Endodermal cell (in vitro differentiated cells): ENCODE data around the gene PGLYRP1. TPM values are rescaled to one million over a fixed set of nuclear protein-coding genes. Genes with fewer than 3 reads are reported as not detected.

ENCODE experiments used
- DNase-seq: peaks from one replicate; pipeline ENCODE4 v3.0.0-alpha.2; 2017
- H3K27ac ChIP-seq: 2 replicates; pipeline ENCODE4 v1.5.1; 2013; ENCODE audit warnings: mild to moderate bottlenecking, low read depth, low read length, moderate library complexity
- H3K27me3 ChIP-seq: 2 replicates; pipeline ENCODE4 v1.6.1; 2013; ENCODE audit warnings: mild to moderate bottlenecking, low read length, moderate library complexity; ENCODE audit not compliant: insufficient read depth, control insufficient read depth, poor library complexity, severe bottlenecking
- H3K36me3 ChIP-seq: 2 replicates; pipeline ENCODE4 v1.7.0; 2013; ENCODE audit warnings: mild to moderate bottlenecking, low read length, moderate library complexity; ENCODE audit not compliant: control insufficient read depth, insufficient read depth
- H3K4me1 ChIP-seq: one replicate; pipeline ENCODE4 v1.7.0; 2013; ENCODE audit warnings: low read length; ENCODE audit not compliant: control insufficient read depth, insufficient read depth
- H3K4me3 ChIP-seq: 2 replicates; pipeline ENCODE4 v1.5.1; 2013; ENCODE audit warnings: mild to moderate bottlenecking, low read length, moderate library complexity
- H3K9ac ChIP-seq: 2 replicates; pipeline ENCODE4 v1.6.1; 2013; ENCODE audit warnings: mild to moderate bottlenecking, low read length, moderate library complexity; ENCODE audit not compliant: poor library complexity, severe bottlenecking; ENCODE audit errors: extremely low read depth
- H3K9me3 ChIP-seq: 2 replicates; pipeline ENCODE4 v1.6.1; 2013; ENCODE audit warnings: mild to moderate bottlenecking, low read length, moderate library complexity; ENCODE audit not compliant: control insufficient read depth
- H3K27ac Mint-ChIP-seq: 2 replicates; pipeline ENCODE4 v1.8.0; 2020; ENCODE audit warnings: mixed read lengths
- H3K27me3 Mint-ChIP-seq: 2 replicates; pipeline ENCODE4 v1.8.0; 2021; ENCODE audit warnings: mild to moderate bottlenecking, mixed read lengths; ENCODE audit not compliant: insufficient read depth
- H3K36me3 Mint-ChIP-seq: 2 replicates; pipeline ENCODE4 v1.8.0; 2020; ENCODE audit warnings: low read depth, mixed read lengths
- H3K4me1 Mint-ChIP-seq: 2 replicates; pipeline ENCODE4 v1.8.0; 2020; ENCODE audit warnings: mixed read lengths
- H3K4me3 Mint-ChIP-seq: 2 replicates; pipeline ENCODE4 v1.8.0; 2020; ENCODE audit warnings: mild to moderate bottlenecking, moderate library complexity, mixed read lengths
- H3K9me3 Mint-ChIP-seq: 2 replicates; pipeline ENCODE4 v1.8.0; 2020; ENCODE audit warnings: mild to moderate bottlenecking, mixed read lengths
- WGBS, 2 experiments: methylation state at CpG; one replicate each; pipeline versions ENCODE4 v1.1.5 to v1.1.7; 2013; ENCODE audit warnings: missing lambda C conversion rate in 2 of 2, mixed read lengths in 1 of 2; ENCODE audit not compliant: insufficient coverage in 1 of 2, insufficient read length in 1 of 2; 5-methylcytosine and 5-hydroxymethylcytosine counted together
- total RNA-seq, 2 donors: library from RNA; stranded (reverse); fragmentation: NEBNext Ultra II Directional in 1 of 2; extraction: Animal tissue kit (Norgen Biotek cat#: 25700) in 1 of 2; gene quantifications; 2 replicates in 1 of 2; 3 replicates in 1 of 2; pipeline ENCODE4 v1.2.1, GENCODE V29; 2021
- TF ChIP-seq, protein P1 (sequence below): fragments of 200-600 bp; sonication (generic); conservative IDR thresholded peaks from 2 replicates; pipeline ENCODE4 v1.5.0; 2021; ENCODE audit warnings: antibody characterized with exemption, mild to moderate bottlenecking

PGLYRP1 gene
- total RNA-seq, 2 donors from 2014 or later, result not detected

DNA sequence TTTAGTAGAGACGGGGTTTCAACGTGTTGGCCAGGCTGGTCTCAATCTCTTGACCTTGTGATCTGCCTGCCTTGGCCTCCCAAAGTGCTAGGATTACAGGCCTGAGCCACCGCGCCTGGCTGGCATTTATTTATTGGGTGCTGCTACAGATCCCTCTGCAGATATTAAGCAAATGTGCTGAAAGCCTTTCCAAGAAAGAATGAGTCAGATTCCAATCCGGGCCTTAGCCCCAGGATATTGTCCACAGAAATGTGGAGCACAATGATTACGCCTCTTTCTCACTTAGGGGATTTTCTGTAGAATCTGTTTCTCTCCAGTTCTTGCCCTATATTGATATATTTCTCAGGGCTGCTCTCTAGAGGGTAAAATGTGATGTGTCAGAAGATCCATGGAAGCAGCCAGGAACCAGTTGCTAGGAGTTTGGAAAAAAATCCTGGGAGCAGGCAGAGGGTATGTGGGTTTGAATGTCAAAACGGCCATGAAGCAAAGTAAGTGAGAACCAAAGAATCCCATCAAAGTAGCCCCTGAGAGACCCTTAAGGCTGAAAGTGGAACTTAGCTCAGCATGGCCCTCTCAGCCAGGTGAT lies 42.7 kb upstream of the PGLYRP1 start:
- TF ChIP-seq, protein P1, sequence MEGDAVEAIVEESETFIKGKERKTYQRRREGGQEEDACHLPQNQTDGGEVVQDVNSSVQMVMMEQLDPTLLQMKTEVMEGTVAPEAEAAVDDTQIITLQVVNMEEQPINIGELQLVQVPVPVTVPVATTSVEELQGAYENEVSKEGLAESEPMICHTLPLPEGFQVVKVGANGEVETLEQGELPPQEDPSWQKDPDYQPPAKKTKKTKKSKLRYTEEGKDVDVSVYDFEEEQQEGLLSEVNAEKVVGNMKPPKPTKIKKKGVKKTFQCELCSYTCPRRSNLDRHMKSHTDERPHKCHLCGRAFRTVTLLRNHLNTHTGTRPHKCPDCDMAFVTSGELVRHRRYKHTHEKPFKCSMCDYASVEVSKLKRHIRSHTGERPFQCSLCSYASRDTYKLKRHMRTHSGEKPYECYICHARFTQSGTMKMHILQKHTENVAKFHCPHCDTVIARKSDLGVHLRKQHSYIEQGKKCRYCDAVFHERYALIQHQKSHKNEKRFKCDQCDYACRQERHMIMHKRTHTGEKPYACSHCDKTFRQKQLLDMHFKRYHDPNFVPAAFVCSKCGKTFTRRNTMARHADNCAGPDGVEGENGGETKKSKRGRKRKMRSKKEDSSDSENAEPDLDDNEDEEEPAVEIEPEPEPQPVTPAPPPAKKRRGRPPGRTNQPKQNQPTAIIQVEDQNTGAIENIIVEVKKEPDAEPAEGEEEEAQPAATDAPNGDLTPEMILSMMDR, result no peak
- DNase-seq, result no peak
- WGBS, 2 experiments, result 70 to 87% methylated on average over 5 to 7 of the region's 7 CpGs
- Mint-ChIP-seq H3K27ac (no peak overlapping the region), H3K9me3 (peaks cover 23% of the 10 kb centered on the region), H3K27me3 (peaks cover 79% of the 10 kb centered on the region), H3K36me3 (no peaks in the 10 kb centered on the region), H3K4me1 (no peaks in the 10 kb centered on the region), H3K4me3 (no peak overlapping the region)
- no peaks in the 10 kb centered on the region for H3K4me1 ChIP-seq
- no peaks in the 10 kb centered on the region for H3K36me3 ChIP-seq
- no peak overlapping the region for H3K27ac ChIP-seq
- H3K9ac ChIP-seq, result no peak overlapping the region
- H3K4me3 ChIP-seq, result no peak overlapping the region
- H3K27me3 ChIP-seq, result peaks cover 56% of the 10 kb centered on the region
- peaks cover 19% of the 10 kb centered on the region for H3K9me3 ChIP-seq

DNA sequence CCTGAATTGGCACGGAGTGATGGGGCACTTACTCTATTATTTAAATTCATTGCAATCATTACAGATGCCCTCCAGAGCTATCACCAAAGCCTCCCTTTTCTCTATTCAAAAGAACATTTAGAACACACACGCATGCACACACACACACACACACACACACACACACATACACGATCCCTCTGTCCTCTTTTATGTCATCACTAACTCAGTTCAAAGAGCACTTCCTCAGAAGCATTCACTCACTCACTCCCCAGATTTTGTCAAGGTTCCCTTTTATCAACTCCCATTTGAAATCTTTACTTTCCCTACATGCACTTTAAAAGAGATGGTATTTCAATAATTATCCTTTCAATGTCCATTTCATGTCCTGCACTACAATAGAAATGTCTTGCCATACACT lies 40.3 kb upstream of the PGLYRP1 start:
- WGBS, 2 experiments, result 81 to 88% methylated on average over 2 to 3 of the region's 3 CpGs
- no peaks in the 10 kb centered on the region for H3K4me1 ChIP-seq
- Mint-ChIP-seq H3K36me3 (no peaks in the 10 kb centered on the region), H3K4me1 (no peaks in the 10 kb centered on the region), H3K4me3 (no peak overlapping the region), H3K27ac (no peak overlapping the region), H3K27me3 (peaks cover 66% of the 10 kb centered on the region), H3K9me3 (peaks cover 41% of the 10 kb centered on the region)
- peaks cover 40% of the 10 kb centered on the region for H3K9me3 ChIP-seq
- no peak overlapping the region for H3K9ac ChIP-seq
- TF ChIP-seq, protein P1, result no peak
- H3K27me3 ChIP-seq, result peaks cover 43% of the 10 kb centered on the region
- DNase-seq, result no peak
- no peak overlapping the region for H3K27ac ChIP-seq
- no peaks in the 10 kb centered on the region for H3K36me3 ChIP-seq
- no peak overlapping the region for H3K4me3 ChIP-seq

DNA sequence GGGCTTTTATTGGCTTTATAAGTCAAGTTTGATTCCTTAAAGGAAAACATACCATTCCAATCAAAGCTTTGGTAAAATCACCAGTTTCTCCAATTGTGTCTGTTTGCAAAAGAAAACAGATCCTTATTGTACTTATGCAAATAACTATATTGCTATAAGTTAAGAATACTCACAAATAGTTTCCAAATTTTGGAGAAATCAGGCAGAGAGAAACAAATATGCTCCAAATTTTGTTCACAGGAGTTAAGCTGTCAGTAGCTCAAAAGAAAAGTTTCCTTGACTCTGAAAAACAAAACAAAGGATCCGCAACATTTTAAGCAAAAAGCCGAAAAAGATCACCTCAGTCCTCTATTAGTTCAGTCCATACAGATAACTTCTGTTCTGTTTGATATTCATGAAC lies 37.2 kb upstream of the PGLYRP1 start:
- H3K4me1 Mint-ChIP-seq, result no peaks in the 10 kb centered on the region
- Histone ChIP-seq H3K9ac (no peak overlapping the region), H3K27me3 (peaks cover 39% of the 10 kb centered on the region), H3K4me1 (no peaks in the 10 kb centered on the region), H3K27ac (no peak overlapping the region), H3K4me3 (no peak overlapping the region), H3K36me3 (no peaks in the 10 kb centered on the region), H3K9me3 (peaks cover 40% of the 10 kb centered on the region)
- H3K27me3 Mint-ChIP-seq, result peaks cover 57% of the 10 kb centered on the region
- H3K27ac Mint-ChIP-seq, result no peak overlapping the region
- peaks cover 44% of the 10 kb centered on the region for H3K9me3 Mint-ChIP-seq
- no peaks in the 10 kb centered on the region for H3K36me3 Mint-ChIP-seq
- TF ChIP-seq, protein P1, result no peak
- no peak for DNase-seq
- H3K4me3 Mint-ChIP-seq, result no peak overlapping the region
- 79 to 100% methylated on average over 2 of the region's 2 CpGs for whole genome bisulfite sequencing, 2 experiments
